Osteoblast (primary cell): ENCODE results near the gene CRYGB. TPM values are rescaled to one million over a fixed set of nuclear protein-coding genes. Genes with fewer than 3 reads are reported as not detected.

Experiments used
- DNase-seq: peaks from one replicate; pipeline ENCODE4 v3.0.0; 2011; ENCODE audit warnings: low spot score, mixed read lengths; ENCODE audit not compliant: insufficient read length; ENCODE audit errors: missing footprints
- H2AFZ ChIP-seq: 2 replicates; pipeline ENCODE4 v1.6.0; 2011; ENCODE audit warnings: mild to moderate bottlenecking, low read length
- H3K27ac ChIP-seq: 2 replicates; pipeline ENCODE4 v1.5.1; 2011; ENCODE audit warnings: mild to moderate bottlenecking, low read depth, low read length, moderate library complexity
- H3K27me3 ChIP-seq: 2 replicates; pipeline ENCODE4 v1.6.0; 2012; ENCODE audit warnings: mild to moderate bottlenecking, control low read depth, inconsistent platforms, low read length, moderate library complexity; ENCODE audit not compliant: insufficient read depth
- H3K36me3 ChIP-seq: 2 replicates; pipeline ENCODE4 v1.5.1; 2011; ENCODE audit warnings: mild to moderate bottlenecking, low read length, control low read depth, moderate library complexity; ENCODE audit not compliant: insufficient read depth
- H3K4me1 ChIP-seq: 2 replicates; pipeline ENCODE4 v1.5.1; 2011; ENCODE audit warnings: mild to moderate bottlenecking, low read length, control low read depth, moderate library complexity; ENCODE audit not compliant: insufficient read depth
- H3K4me2 ChIP-seq: 2 replicates; pipeline ENCODE4 v1.6.0; 2011; ENCODE audit warnings: mild to moderate bottlenecking, low read length; ENCODE audit not compliant: insufficient read depth
- H3K4me3 ChIP-seq: fragments of 200-600 bp; sonication (generic); 3 replicates; pipeline ENCODE4 v1.5.1; 2012; ENCODE audit warnings: mild to moderate bottlenecking, low read length, inconsistent platforms; ENCODE audit not compliant: insufficient read depth
- H3K79me2 ChIP-seq: 2 replicates; pipeline ENCODE4 v1.6.0; 2012; ENCODE audit warnings: mild to moderate bottlenecking, low read length, control low read depth, inconsistent platforms; ENCODE audit not compliant: insufficient read depth
- H3K9me3 ChIP-seq: 2 replicates; pipeline ENCODE4 v1.5.1; 2011; ENCODE audit warnings: low read depth, low read length, control low read depth
- H4K20me1 ChIP-seq: 2 replicates; pipeline ENCODE4 v1.6.0; 2012; ENCODE audit warnings: mild to moderate bottlenecking, low read length, control low read depth; ENCODE audit not compliant: insufficient read depth
- total RNA-seq: library from RNA; depleted of rRNA; stranded (reverse); fragments of >200 nt; gene quantifications from 2 replicates; pipeline ENCODE4 v1.2.3, GENCODE V29; 2012
- TF ChIP-seq, protein P1 (sequence below): IDR thresholded peaks from 2 replicates; pipeline ENCODE4 v1.5.1; 2011; ENCODE audit warnings: mild to moderate bottlenecking, low read depth, low read length, moderate library complexity; ENCODE audit errors: extremely low read depth

Gene CRYGB
- total RNA-seq, 1 donor = not detected

DNA sequence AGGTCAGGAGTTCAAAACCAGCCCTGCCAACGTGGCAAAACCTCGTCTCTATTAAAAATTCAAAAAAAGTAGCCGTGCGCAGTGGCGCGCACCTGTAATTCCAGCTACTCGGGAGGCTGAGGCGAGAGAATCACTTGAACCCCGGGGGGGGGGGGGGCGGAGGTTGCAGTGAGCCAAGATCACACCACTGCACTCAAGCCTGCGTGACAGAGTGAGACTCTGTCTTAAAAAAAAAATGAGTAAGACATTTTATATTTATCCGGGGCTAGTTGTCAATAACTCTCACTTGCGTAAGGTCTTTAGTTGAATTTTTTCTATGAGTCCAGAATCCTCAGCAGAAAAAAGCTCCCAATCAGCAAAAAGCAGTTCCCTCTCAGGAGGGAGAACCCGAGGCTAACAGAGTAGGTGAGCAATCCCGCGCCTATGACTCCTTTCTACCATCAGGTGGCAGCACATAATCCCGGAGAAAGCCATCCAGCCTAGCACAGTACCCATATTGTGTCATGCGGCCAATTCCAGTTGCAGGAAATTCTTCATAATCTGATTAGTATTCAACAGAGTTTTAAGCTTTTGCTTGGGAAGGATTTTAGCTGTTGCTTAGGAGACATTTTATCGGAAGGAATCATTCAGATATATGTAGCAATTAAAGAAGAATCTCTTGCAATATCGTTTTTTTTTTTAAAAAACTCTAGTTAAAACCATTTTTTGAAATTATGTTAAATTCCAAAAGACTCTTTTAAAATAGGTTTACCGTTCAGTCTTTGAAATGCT is 29.3 kb upstream of the CRYGB start:
- no peak overlapping the region for H3K4me3 ChIP-seq
- H3K9me3 ChIP-seq = no peaks in the 10 kb centered on the region
- H3K27me3 ChIP-seq = peaks cover 6% of the 10 kb centered on the region
- no peaks in the 10 kb centered on the region for H3K36me3 ChIP-seq
- H3K27ac ChIP-seq = no peak overlapping the region
- no peaks in the 10 kb centered on the region for H3K79me2 ChIP-seq
- peak; percentile 92 for DNase-seq
- H2AFZ ChIP-seq = peak overlapping the region; percentile 3
- H3K4me1 ChIP-seq = no peaks in the 10 kb centered on the region
- H4K20me1 ChIP-seq = no peaks in the 10 kb centered on the region
- H3K4me2 ChIP-seq = peak overlapping the region; percentile 12
- TF ChIP-seq, protein P1, sequence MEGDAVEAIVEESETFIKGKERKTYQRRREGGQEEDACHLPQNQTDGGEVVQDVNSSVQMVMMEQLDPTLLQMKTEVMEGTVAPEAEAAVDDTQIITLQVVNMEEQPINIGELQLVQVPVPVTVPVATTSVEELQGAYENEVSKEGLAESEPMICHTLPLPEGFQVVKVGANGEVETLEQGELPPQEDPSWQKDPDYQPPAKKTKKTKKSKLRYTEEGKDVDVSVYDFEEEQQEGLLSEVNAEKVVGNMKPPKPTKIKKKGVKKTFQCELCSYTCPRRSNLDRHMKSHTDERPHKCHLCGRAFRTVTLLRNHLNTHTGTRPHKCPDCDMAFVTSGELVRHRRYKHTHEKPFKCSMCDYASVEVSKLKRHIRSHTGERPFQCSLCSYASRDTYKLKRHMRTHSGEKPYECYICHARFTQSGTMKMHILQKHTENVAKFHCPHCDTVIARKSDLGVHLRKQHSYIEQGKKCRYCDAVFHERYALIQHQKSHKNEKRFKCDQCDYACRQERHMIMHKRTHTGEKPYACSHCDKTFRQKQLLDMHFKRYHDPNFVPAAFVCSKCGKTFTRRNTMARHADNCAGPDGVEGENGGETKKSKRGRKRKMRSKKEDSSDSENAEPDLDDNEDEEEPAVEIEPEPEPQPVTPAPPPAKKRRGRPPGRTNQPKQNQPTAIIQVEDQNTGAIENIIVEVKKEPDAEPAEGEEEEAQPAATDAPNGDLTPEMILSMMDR = peak; percentile 96

DNA sequence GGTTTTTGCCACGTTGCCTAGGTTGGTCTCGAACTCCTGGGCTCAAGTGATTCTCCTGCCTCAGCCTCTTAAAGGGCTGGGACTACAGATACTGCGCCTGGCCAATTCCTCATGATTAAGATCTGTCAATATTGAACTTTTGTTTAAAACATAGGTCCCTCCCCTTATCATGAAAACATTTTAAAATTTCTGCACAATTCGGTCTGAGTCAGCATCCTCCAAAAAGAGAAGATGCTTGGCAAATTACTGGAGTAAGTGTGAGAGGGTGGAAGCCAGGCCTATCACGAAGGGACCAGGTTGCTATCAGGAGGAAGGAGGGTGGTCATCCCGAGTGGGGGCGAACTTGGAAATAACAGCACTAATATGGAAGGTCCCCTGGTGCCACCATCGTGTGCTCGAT is 28.2 kb upstream of the CRYGB start:
- Histone ChIP-seq H2AFZ (no peak overlapping the region), H3K27me3 (peaks cover 11% of the 10 kb centered on the region), H4K20me1 (no peaks in the 10 kb centered on the region), H3K4me3 (no peak overlapping the region), H3K4me2 (no peak overlapping the region), H3K9me3 (no peaks in the 10 kb centered on the region), H3K4me1 (no peaks in the 10 kb centered on the region), H3K27ac (no peak overlapping the region), H3K36me3 (no peaks in the 10 kb centered on the region), H3K79me2 (no peaks in the 10 kb centered on the region)
- no peak for DNase-seq
- TF ChIP-seq, protein P1 = no peak

DNA sequence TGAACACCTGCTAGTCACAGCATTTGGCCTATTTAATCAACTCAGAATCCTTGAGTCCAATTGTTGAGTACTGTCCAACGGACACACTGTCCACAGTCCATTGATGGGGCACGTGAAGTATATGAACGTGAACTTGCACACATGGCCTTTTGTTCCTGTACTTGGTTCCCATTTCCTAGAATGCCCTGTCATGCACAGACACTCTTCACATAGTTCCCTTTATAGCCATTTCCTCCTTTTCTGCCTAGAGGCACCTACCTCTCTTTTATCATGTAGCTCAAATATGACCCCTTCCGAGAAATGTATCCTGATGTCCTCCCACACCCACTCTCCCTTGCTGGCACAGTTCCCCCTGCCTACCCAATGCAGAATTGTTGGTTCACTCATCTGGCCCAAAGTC is 26.2 kb upstream of the CRYGB start:
- Histone ChIP-seq H4K20me1 (no peaks in the 10 kb centered on the region), H3K4me2 (no peak overlapping the region), H3K36me3 (no peaks in the 10 kb centered on the region), H3K9me3 (no peaks in the 10 kb centered on the region), H3K4me3 (no peak overlapping the region), H3K4me1 (no peaks in the 10 kb centered on the region), H3K27me3 (peaks cover 11% of the 10 kb centered on the region), H3K27ac (no peak overlapping the region), H2AFZ (no peak overlapping the region), H3K79me2 (no peaks in the 10 kb centered on the region)
- peak; percentile 32 for DNase-seq
- TF ChIP-seq, protein P1 = no peak

DNA sequence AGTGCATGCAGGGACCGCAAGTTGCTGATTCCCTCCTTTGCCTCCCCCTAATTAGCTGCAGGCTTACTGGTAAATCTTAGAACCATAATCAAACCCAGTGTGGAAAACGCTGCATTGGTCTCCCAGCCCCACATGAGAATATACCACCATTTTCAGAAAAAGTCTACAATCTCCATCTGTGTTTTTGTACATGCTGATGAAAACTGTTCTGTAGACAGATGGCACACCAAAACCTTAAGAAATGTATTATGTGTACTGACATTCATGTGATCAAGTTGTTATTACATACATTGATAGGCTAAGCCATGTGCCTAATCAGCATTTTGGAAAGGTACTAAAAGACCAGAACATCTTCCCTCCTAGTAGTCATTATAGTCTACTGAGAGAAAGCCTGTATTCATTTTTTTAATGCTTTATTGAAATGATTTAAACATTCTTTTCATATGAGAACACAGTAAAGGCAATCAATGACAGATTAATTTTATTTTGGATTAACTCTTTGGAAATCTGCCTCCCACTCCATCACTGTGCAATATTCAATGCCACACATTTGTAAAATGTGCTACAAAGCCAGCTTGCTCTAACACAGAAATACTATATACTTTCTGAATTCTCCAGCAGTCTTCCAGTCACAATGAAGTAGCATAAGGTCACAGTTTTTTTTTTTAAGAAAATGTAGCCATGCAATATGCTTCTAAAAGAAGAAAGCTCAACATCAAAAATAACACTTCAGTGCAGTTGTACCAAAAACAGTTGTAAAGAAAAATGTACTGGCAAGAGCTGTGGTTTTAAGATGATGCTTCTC is 19.2 kb upstream of the CRYGB start:
- no peaks in the 10 kb centered on the region for H4K20me1 ChIP-seq
- no peaks in the 10 kb centered on the region for H3K79me2 ChIP-seq
- TF ChIP-seq, protein P1 = no peak
- peaks cover 10% of the 10 kb centered on the region for H3K27me3 ChIP-seq
- H2AFZ ChIP-seq = no peak overlapping the region
- H3K4me2 ChIP-seq = no peak overlapping the region
- H3K36me3 ChIP-seq = no peaks in the 10 kb centered on the region
- H3K27ac ChIP-seq = no peak overlapping the region
- H3K4me3 ChIP-seq = no peak overlapping the region
- no peaks in the 10 kb centered on the region for H3K9me3 ChIP-seq
- no peaks in the 10 kb centered on the region for H3K4me1 ChIP-seq
- no peak for DNase-seq
